Measurements from ENCODE around the gene NDUFA7.
"Not testable (repeated sequence)": the region's sequence is repeated elsewhere in the genome, so short reads cannot be mapped to it uniquely, and the experiment has no call there.

NDUFA7 gene

GRCh38 chr19:8341504-8341903 is 20.3 kb upstream of the NDUFA7 start:
- not testable (repeated sequence) for DNase-seq

DNA sequence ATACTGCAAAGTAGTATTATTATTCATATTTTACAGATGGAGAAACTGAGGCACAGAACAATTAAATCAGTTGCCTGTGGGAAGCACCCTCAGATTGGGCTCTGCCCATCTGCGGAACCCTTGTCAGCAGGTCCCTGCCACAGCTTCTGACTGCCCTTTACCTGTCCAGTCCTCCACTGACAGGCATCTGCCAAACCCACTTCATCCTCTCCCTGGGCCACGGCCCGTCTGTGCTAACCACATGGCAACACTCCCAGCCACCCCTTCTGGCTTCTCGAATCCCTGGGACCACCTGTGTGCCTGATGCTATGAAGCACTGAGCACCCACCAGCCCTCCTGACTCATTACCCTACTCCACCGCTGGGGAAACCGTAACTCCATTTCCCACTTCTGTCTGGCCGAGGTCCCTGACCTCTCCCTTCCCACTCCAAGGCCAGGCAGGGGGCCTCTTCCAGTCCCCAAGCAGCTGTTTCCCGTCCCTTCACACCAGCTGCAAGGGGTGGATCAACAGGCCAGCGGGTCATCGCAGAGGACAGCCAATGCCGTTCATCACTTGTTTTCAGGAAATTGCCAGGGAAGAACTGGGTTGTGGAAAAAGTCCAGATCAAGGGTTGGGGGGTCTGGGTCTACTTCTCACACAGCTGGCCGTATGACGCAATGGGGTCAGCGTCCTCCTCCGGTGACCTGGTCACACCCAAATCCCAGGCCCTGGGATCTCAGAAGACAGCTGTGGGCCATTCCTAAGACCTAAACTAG is 19.3 kb upstream of the NDUFA7 start:
- no peak for DNase-seq

DNA sequence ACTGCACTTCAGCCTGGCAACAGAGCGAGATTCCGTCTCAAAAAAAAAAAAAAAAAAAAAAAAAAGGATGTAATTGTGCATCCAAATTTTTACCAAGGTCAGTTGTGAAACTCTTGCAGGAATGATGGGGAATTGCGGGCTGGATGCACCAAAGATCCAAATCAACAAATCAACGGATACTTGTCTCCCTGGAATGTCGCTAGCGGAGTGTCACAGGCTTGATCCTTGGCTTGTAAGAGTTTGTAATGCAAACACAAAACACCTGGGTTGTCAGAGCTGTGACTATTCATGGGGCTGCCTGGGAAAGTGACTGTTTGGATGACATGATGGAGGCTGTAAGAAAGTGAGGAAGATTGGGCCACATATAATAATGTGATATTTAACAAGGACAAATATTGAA is 17.7 kb upstream of the NDUFA7 start:
- DNase-seq = no peak

- DNase-seq = no peak
These were observed 16.6 kb upstream of the NDUFA7 start for GRCh38 chr19:8337728-8338127.

DNA sequence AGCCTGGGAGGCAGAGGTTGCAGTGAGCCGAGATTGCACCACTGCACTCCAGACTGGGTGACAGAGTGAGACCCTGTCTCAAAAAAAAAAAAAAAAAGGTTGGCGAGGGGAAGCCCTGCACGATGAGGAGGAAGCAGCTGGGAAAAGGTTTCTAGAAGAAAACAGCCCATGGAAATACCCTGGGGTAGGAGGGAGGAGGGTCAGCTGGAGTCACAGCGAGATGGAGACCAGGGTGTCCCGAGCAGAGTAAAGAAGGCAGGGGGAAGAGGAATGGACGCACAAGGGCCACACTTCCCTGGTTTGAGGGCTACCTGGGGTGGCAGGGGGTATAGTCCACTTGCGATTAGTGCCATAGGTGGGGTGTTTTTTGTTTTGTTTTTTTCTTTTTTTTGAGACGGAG is 15.5 kb upstream of the NDUFA7 start:
- DNase-seq = no peak

- DNase-seq = peak; percentile 59
These were observed 14.9 kb upstream of the NDUFA7 start for GRCh38 chr19:8336072-8336569.

DNA sequence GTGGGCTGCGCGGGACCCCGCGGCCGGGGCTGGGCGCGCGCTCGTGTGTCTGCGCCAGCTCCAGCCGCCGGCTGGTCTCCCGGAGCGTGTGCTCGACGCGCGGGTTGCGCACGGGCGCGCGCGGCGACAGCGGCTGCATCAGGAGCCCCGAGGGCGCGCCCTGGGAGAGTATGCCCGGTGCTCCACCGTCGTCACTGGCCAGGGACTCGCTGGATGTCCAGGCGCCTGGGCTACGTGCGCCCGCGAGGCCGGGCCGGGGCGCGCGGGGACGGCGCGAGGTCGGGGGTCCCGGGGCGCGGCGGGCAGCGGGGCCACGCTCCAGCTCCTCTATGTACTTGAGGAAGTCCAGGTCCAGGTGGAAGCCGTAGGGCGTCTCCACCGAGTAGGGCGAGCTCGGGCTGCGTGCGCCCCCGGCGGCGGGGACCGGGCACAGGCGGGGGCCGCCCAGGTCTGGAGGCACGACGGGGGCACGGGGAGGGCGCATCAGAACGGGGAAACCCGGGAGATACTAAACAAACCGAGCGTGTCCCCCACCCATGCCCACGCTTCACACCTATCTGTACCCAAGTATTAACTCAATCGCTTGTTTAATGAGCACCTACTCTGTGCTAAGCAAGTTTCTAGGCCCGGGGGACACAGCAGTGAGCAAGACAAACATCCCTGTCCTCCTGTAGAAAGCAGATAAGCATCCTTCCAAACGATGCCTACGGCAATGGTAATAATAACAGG is 14.3 kb upstream of the NDUFA7 start:
- DNase-seq = no peak

- peak; percentile 79 for DNase-seq
These were observed 13.5 kb upstream of the NDUFA7 start for GRCh38 chr19:8334458-8335342.

DNA sequence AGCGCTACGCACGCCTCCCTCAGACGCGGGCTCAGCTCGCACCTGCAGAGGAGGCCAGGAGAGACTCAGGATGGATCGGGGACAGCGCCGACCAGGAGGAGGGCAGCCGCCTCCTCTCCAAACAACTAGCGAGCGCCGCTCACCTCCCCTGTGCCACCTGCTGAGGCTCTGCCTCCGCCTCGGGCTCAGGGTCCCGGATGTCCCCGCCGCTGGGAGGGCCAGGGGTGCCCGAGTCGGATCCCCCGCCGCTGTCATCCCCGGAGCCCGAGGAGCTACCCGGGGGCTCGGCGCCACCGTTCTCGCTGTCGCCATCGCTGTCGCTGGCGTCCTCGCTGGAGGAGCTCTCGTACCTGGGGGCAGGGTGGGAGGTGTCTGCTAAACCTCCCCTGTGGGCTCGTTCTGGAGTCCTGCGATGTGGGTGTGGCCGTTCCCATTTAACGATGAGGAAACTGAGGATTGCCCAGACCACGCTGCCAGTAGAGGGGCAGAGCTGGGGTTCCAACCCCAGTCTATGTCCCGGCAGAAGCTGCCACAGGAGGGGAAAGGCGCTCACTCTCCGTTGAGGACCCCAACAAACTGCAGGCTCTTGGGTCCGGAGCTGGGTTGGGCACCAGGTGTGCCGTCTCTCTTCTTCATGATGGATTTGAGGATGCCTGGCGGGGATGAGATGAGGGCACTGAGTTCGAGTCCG is 12.7 kb upstream of the NDUFA7 start:
- DNase-seq = peak; percentile 32

DNA sequence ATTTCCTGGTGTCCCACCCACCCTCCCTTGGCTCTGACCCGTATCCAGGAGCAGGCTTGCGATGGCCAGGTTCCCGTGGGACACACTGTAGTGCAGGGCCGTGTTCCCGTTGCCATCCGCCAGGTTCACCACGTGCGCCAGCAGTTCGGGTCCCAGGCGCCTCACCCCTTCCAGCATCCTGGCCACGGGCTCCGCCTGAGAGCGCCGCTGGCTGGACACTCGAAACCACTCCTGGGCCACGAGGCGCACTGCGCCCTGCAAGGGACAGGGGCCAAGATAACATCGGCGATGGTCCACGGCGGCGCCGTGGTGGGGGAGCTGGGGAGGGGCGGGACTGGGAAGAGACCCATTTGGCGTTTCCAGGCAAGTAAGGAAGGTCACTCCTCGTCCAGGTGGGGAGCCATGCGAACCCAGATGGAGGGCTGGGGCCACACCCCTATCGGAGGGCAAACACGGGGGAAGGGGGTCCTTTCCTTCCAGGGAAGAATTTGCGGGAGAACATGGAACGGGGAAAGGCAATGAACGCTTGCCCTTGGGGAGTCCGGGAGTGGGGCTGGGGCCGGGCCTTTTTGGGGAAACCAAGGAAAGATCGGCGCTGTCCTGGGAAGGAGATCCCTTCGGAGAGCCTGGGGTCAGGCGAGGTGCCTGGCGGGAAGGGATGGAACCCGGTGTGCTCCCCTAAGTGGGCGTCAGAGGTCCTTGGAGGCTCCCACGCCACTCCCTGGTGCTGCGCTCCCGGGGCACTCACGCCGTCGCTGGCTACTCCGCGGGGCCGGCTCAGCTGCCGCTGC is 12.0 kb upstream of the NDUFA7 start:
- DNase-seq = no peak

DNA sequence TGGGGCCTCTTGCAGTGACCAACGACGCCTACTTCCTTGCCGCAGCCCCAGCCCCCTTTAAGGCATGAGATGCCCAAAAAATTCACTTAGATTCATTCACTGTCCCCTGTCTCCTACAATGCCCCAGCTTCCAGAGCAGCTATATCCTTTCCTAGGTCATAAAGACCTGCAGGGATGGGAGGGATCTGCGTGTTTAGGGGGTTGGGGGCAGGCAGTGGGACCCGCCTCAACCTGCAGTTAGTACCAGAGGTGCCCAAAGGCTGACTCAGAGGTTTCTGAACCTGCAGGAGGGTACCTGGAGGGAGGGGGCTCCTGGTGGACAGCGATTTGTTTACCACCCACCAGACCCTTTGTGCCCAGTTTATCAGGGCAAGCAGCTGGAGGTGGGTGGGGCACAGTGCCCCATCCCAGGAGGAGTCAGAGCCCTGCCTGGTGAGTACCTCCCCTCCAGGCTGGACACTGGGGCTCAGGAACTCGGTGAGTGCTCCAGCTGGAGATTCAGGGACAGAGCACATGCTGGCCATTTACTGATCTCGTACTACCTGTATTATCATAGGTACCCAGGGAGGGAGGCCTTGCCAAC is 10.2 kb upstream of the NDUFA7 start:
- DNase-seq = no peak

GRCh38 chr19:8329996-8330395 is 8.8 kb upstream of the NDUFA7 start:
- no peak for DNase-seq

DNA sequence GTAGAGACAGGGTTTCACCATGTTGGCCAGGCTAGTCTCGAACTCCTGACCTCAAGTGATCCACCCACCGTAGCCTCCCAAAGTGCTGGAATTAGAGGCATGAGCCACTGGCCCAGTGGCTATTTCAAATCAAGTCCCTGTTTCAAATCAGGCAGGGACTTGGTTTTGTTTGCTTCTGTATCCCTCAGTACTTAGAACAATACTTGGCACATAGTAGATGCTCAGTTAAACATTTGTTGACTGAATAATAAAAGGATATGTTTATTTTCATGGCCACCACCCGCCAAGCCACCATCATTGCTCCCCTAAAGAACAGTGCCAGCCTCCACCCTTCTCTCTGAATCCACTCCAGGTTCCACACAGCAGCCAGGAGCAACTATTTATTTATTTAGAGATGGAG is 4.3 kb upstream of the NDUFA7 start:
- DNase-seq = no peak

DNA sequence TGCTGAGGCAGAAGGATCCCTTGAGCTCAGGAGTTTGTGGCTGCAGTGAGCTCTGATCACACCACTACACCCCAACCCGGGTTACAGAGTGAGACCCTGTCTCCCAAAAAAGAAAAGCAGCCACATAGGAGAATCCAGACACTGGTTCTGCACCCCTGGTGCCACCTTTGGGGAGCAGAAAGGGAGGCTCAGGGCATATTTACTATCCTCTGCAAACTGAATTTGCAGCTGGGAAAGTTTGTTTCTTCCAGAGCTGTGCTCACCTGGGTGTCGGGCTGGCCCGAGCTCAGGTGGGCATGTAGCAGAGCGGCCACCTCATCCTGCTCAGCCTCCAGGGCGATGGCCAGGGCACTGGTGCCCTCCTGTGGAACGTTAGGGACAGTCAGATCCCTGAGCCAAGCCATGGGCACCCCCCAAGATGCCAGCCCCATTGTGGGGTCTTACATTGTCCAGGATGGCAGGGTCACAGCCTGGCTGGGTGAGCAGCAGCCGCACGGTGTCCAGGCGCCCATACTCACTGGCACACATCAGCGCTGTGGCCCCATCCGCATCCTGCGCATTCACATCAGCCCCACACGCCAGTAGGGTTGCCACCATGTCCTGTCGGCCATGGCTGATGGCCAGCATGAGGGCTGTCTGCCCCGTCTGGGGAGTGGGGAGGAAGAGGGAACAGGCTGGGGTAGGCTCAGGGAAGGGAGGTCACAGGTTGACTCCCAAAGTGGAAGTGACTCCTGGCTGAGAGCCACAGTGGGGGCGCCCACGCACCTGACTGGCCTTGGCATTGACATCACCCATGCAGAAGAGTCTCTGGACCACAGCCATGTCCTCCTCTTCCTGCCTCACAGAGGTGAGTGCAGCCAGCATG is 3.2 kb upstream of the NDUFA7 start:
- DNase-seq = no peak

GRCh38 chr19:8323781-8324185 is 2.6 kb upstream of the NDUFA7 start:
- no peak for DNase-seq

- DNase-seq = no peak
These were observed 1.4 kb upstream of the NDUFA7 start for GRCh38 chr19:8322638-8322997.

- no peak for DNase-seq
These were observed 937 bp upstream of the NDUFA7 start for GRCh38 chr19:8321986-8322637.

- no peak for DNase-seq
These were observed 560 bp downstream of the NDUFA7 start for GRCh38 chr19:8320564-8321066.

GRCh38 chr19:8319807-8320520 is 1.2 kb downstream of the NDUFA7 start:
- DNase-seq = no peak
